Measurements from ENCODE around the gene ITGB8.

GRCh38 chr7:20395511-20395910 lies 64.8 kb downstream of the ITGB8 start:
- TF ChIP-seq CTCF (IDR thresholded peaks at IDR 0.05) (no peak), EP300 (IDR thresholded peaks at IDR 0.05) (no peak)

Data from ovary (tissue), 3 donors.